Right lung (tissue), 5 donors: ENCODE data around the gene TAOK3. TPM values are rescaled to one million over a fixed set of nuclear protein-coding genes. Genes with fewer than 3 reads are reported as not detected.

Experiments used
- polyA plus RNA-seq, 5 donors: library from polyadenylated mRNA; unstranded; fragments of 120-200 nt; gene quantifications; one replicate each; pipeline versions ENCODE4 v1.2.1 to v1.2.3, GENCODE V29; 2013; ENCODE audit warnings: inconsistent platforms in 1 of 5, low replicate concordance in 1 of 5; ENCODE audit not compliant: insufficient read length in 5 of 5, insufficient read depth in 1 of 5

The TAOK3 gene
- polyA plus RNA-seq, 5 donors, result 40.9 to 63.3 (median 46.4) TPM

Other genes with a start within 250 kb of the TAOK3 start
- 100 to 1,000 TPM; 230 to 282 (median 238) TPM for gene PEBP1, start 236.8 kb downstream of the TAOK3 start, polyA plus RNA-seq
- gene SUDS3, start 3.6 kb upstream of the TAOK3 start, polyA plus RNA-seq, result 10 to 100 TPM; 42.6 to 63.0 (median 57.5) TPM